Measurements from ENCODE around the gene ACAD10. TPM values are rescaled to one million over a fixed set of nuclear protein-coding genes. Genes with fewer than 3 reads are reported as not detected.
A peak's percentile ranks its signal among the peaks of the same experiment; 100 is the strongest.

ACAD10 gene
- total RNA-seq, 1 donor = 16.4 TPM

- no peak for TF ChIP-seq CTCF (IDR thresholded peaks at IDR 0.05; ENCODE audit: insufficient read depth, low read depth, low read length)
- no peak overlapping the region for H3K4me3 ChIP-seq (ENCODE audit: low read depth, low read length)
- peak; percentile 16 for DNase-seq (ENCODE audit: low read depth)
These were observed 106.5 kb downstream of the ACAD10 start for GRCh38 chr12:111792155-111792855.

GRCh38 chr12:111792856-111793235, 107.0 kb downstream of the ACAD10 start:
- TF ChIP-seq CTCF (IDR thresholded peaks at IDR 0.05; ENCODE audit: insufficient read depth, low read depth, low read length) = no peak
- no peak overlapping the region for H3K4me3 ChIP-seq (ENCODE audit: low read depth, low read length)
- DNase-seq (ENCODE audit: low read depth) = no peak

- no peak overlapping the region for H3K4me3 ChIP-seq (ENCODE audit: low read depth, low read length)
- no peak for DNase-seq (ENCODE audit: low read depth)
- TF ChIP-seq CTCF (IDR thresholded peaks at IDR 0.05; ENCODE audit: insufficient read depth, low read depth, low read length) = no peak
These were observed 112.3 kb downstream of the ACAD10 start for GRCh38 chr12:111798182-111798581.

GRCh38 chr12:111799758-111800157, 113.9 kb downstream of the ACAD10 start:
- no peak overlapping the region for H3K4me3 ChIP-seq (ENCODE audit: low read depth, low read length)
- no peak for TF ChIP-seq CTCF (IDR thresholded peaks at IDR 0.05; ENCODE audit: insufficient read depth, low read depth, low read length)
- no peak for DNase-seq (ENCODE audit: low read depth)

GRCh38 chr12:111803038-111803626, 117.3 kb downstream of the ACAD10 start:
- TF ChIP-seq CTCF (IDR thresholded peaks at IDR 0.05; ENCODE audit: insufficient read depth, low read depth, low read length) = no peak
- no peak overlapping the region for H3K4me3 ChIP-seq (ENCODE audit: low read depth, low read length)
- DNase-seq (ENCODE audit: low read depth) = no peak

- H3K4me3 ChIP-seq (ENCODE audit: low read depth, low read length) = no peak overlapping the region
- TF ChIP-seq CTCF (IDR thresholded peaks at IDR 0.05; ENCODE audit: insufficient read depth, low read depth, low read length) = no peak
- no peak for DNase-seq (ENCODE audit: low read depth)
These were observed 118.0 kb downstream of the ACAD10 start for GRCh38 chr12:111803851-111804250.
